Common myeloid progenitor, CD34-positive (primary cell): ENCODE measurements around the gene SHISA6.

Experiments
- CTCF ChIA-PET: fragments of 350-600 bp; sonication (Branson Sonifier 250); formaldehyde crosslinking; loops from one replicate; lab custom pipeline; 2021; ENCODE audit warnings: antibody characterized with exemption; lab: Charles Lee
- POLR2A ChIA-PET: fragments of 350-600 bp; sonication (Branson Sonifier 250); formaldehyde crosslinking; loops from one replicate; lab custom pipeline; 2021; ENCODE audit warnings: antibody characterized with exemption; lab: Charles Lee
- DNase-seq, 3 donors: peaks; one replicate each; pipeline versions ENCODE4 v3.0.0 to v3.0.0-alpha.2; 2013
- H3K27ac ChIP-seq, 2 experiments: 1 replicate in 1 of 2; 2 replicates in 1 of 2; pipeline ENCODE4 v1.7.0; 2013; ENCODE audit warnings: inconsistent platforms in 2 of 2, low read length in 2 of 2, mild to moderate bottlenecking in 2 of 2, low read depth in 1 of 2, moderate library complexity in 1 of 2; ENCODE audit not compliant: severe bottlenecking in 2 of 2, insufficient read depth in 1 of 2, poor library complexity in 1 of 2
- H3K27me3 ChIP-seq, 5 experiments: replicated peaks in 2 of 5; 1 replicate in 3 of 5; 2 replicates in 2 of 5; pipeline versions ENCODE4 v1.6.1 to v1.7.0; 2013; ENCODE audit warnings: low read length in 4 of 5, mild to moderate bottlenecking in 2 of 5, moderate library complexity in 2 of 5, inconsistent platforms in 1 of 5; ENCODE audit not compliant: insufficient read depth in 5 of 5, control insufficient read depth in 4 of 5
- H3K36me3 ChIP-seq, 4 experiments: 1 replicate in 2 of 4; 2 replicates in 2 of 4; pipeline versions ENCODE4 v1.6.1 to v1.7.0; 2013; ENCODE audit warnings: low read length in 3 of 4, control low read depth in 1 of 4, mild to moderate bottlenecking in 1 of 4; ENCODE audit not compliant: control insufficient read depth in 4 of 4, insufficient read depth in 4 of 4
- H3K4me1 ChIP-seq, 4 experiments: 1 replicate in 3 of 4; 2 replicates in 1 of 4; pipeline versions ENCODE4 v1.6.1 to v1.7.1; 2013; ENCODE audit warnings: low read length in 3 of 4, mild to moderate bottlenecking in 3 of 4, control low read depth in 1 of 4, inconsistent platforms in 1 of 4, moderate library complexity in 1 of 4; ENCODE audit not compliant: control insufficient read depth in 4 of 4, insufficient read depth in 4 of 4; ENCODE audit errors: control extremely low read depth in 1 of 4
- H3K4me3 ChIP-seq, 7 experiments: 1 replicate in 4 of 7; 2 replicates in 3 of 7; pipeline versions ENCODE4 v1.5.1 to v1.7.0; 2013; ENCODE audit warnings: mild to moderate bottlenecking in 7 of 7, low read length in 6 of 7, moderate library complexity in 6 of 7, inconsistent platforms in 2 of 7, low read depth in 2 of 7, control low read depth in 1 of 7; ENCODE audit not compliant: insufficient read depth in 4 of 7, control insufficient read depth in 1 of 7; ENCODE audit errors: extremely low read depth in 1 of 7
- H3K9me3 ChIP-seq, 5 experiments: 1 replicate in 4 of 5; 2 replicates in 1 of 5; pipeline versions ENCODE4 v1.6.1 to v1.7.1; 2013; ENCODE audit warnings: low read length in 4 of 5, mild to moderate bottlenecking in 2 of 5, inconsistent platforms in 1 of 5, low read depth in 1 of 5, moderate library complexity in 1 of 5; ENCODE audit not compliant: control insufficient read depth in 4 of 5, insufficient read depth in 2 of 5; ENCODE audit errors: control extremely low read depth in 1 of 5
- WGBS: methylation state at CpG from one replicate; pipeline ENCODE4 v1.1.5; 2013; ENCODE audit not compliant: insufficient coverage; 5-methylcytosine and 5-hydroxymethylcytosine counted together

Gene SHISA6

GRCh38 chr17:11276486-11276885 lies 35.5 kb downstream of the SHISA6 start:
- H3K27ac ChIP-seq: no peak overlapping the region
- no peaks in the 10 kb centered on the region for H3K36me3 ChIP-seq
- H3K4me3 ChIP-seq: no peak overlapping the region
- ChIA-PET POLR2A (no interaction called here), CTCF (no interaction called here)
- DNase-seq: no peak
- peaks cover 0 to 3% (median 0%) of the 10 kb centered on the region in 5 experiments for H3K9me3 ChIP-seq
- H3K4me1 ChIP-seq: no peaks in the 10 kb centered on the region
- no peaks in the 10 kb centered on the region for H3K27me3 ChIP-seq
- WGBS: 100% methylated on average over 2 of the region's 4 CpGs

- no peaks in the 10 kb centered on the region for H3K27me3 ChIP-seq
- H3K4me3 ChIP-seq: no peak overlapping the region
- peaks cover 0 to 2% (median 0%) of the 10 kb centered on the region in 5 experiments for H3K9me3 ChIP-seq
- 57% methylated on average over 14 of the region's 15 CpGs for WGBS
- no peaks in the 10 kb centered on the region for H3K36me3 ChIP-seq
- no peaks in the 10 kb centered on the region for H3K4me1 ChIP-seq
- H3K27ac ChIP-seq: no peak overlapping the region
- no peak for DNase-seq
- CTCF ChIA-PET: interaction anchor here (1.3 kb wide), 1 partner anchor 12 kb away, joined by 3 read pairs; no protein-coding TSS in a partner anchor
- POLR2A ChIA-PET: no interaction called here
These were observed 37.4 kb downstream of the SHISA6 start for GRCh38 chr17:11278186-11278991.

- Histone ChIP-seq H3K27me3 (no peaks in the 10 kb centered on the region), H3K27ac (no peak overlapping the region), H3K9me3 (peaks cover 0 to 2% (median 0%) of the 10 kb centered on the region in 5 experiments), H3K4me3 (no peak overlapping the region), H3K36me3 (no peaks in the 10 kb centered on the region), H3K4me1 (no peaks in the 10 kb centered on the region)
- POLR2A ChIA-PET: no interaction called here
- WGBS: 65% methylated on average over 3 of the region's 3 CpGs
- no peak for DNase-seq
- CTCF ChIA-PET: interaction anchor here (1.3 kb wide), 1 partner anchor 12 kb away, joined by 3 read pairs; no protein-coding TSS in a partner anchor
These were observed 37.9 kb downstream of the SHISA6 start for GRCh38 chr17:11278992-11279270.

- Histone ChIP-seq H3K4me1 (no peaks in the 10 kb centered on the region), H3K27me3 (no peaks in the 10 kb centered on the region), H3K27ac (no peak overlapping the region), H3K36me3 (no peaks in the 10 kb centered on the region), H3K4me3 (no peak overlapping the region), H3K9me3 (peaks cover 0 to under 1% (median 0%) of the 10 kb centered on the region in 5 experiments)
- WGBS: 82% methylated on average over 4 of the region's 6 CpGs
- no peak for DNase-seq
- POLR2A ChIA-PET: no interaction called here
- CTCF ChIA-PET: no interaction called here
These were observed 38.8 kb downstream of the SHISA6 start for GRCh38 chr17:11279776-11280344.

- no peaks in the 10 kb centered on the region for H3K9me3 ChIP-seq
- H3K4me3 ChIP-seq: no peak overlapping the region
- DNase-seq: no peak
- ChIA-PET CTCF (no interaction called here), POLR2A (no interaction called here)
- H3K36me3 ChIP-seq: no peaks in the 10 kb centered on the region
- WGBS: no CpG with 5 or more reads among the region's 2 CpGs
- no peaks in the 10 kb centered on the region for H3K27me3 ChIP-seq
- H3K27ac ChIP-seq: no peak overlapping the region
- no peaks in the 10 kb centered on the region for H3K4me1 ChIP-seq
These were observed 41.6 kb downstream of the SHISA6 start for GRCh38 chr17:11282586-11282985.

GRCh38 chr17:11284811-11285210 lies 43.8 kb downstream of the SHISA6 start:
- DNase-seq: no peak
- 67% methylated on average over 1 of the region's 1 CpG for WGBS
- POLR2A ChIA-PET: no interaction called here
- Histone ChIP-seq H3K36me3 (no peaks in the 10 kb centered on the region), H3K9me3 (no peaks in the 10 kb centered on the region), H3K4me1 (no peaks in the 10 kb centered on the region), H3K4me3 (no peak overlapping the region), H3K27ac (no peak overlapping the region), H3K27me3 (no peaks in the 10 kb centered on the region)
- CTCF ChIA-PET: no interaction called here

GRCh38 chr17:11285946-11286345 lies 44.9 kb downstream of the SHISA6 start:
- Histone ChIP-seq H3K27me3 (no peaks in the 10 kb centered on the region), H3K4me1 (no peaks in the 10 kb centered on the region), H3K27ac (no peak overlapping the region), H3K9me3 (no peaks in the 10 kb centered on the region), H3K36me3 (no peaks in the 10 kb centered on the region), H3K4me3 (no peak overlapping the region)
- DNase-seq: no peak
- POLR2A ChIA-PET: no interaction called here
- 92% methylated on average over 4 of the region's 5 CpGs for WGBS
- CTCF ChIA-PET: no interaction called here
